Measurements from ENCODE around the gene LAGE3.

- no peak for TF ChIP-seq CTCF (IDR thresholded peaks at IDR 0.05)
- TF ChIP-seq POLR2A (IDR thresholded peaks at IDR 0.05), result no peak
- TF ChIP-seq POLR2AphosphoS5 (IDR thresholded peaks at IDR 0.05), result no peak
Observed at GRCh38 chrX:154450312-154450711, 28.8 kb downstream of the LAGE3 start.

Measured in suprapubic skin (tissue), 4 donors.